Liver (tissue), 9 donors: ENCODE measurements around the gene CACNA1D. TPM values are rescaled to one million over a fixed set of nuclear protein-coding genes. Genes with fewer than 3 reads are reported as not detected.

Experiments used
- DNase-seq: peaks from one replicate; pipeline ENCODE4 v3.0.0-alpha.2; 2017; ENCODE audit warnings: low spot score
- H3K27ac ChIP-seq, 2 donors: one replicate each; pipeline ENCODE4 v1.7.0; 2013; ENCODE audit warnings: inconsistent platforms in 2 of 2, low read length in 2 of 2, control low read depth in 1 of 2, low read depth in 1 of 2, mild to moderate bottlenecking in 1 of 2
- H3K27me3 ChIP-seq, 4 donors: one replicate each; pipeline versions ENCODE4 v1.6.1 to v1.7.0; 2013; ENCODE audit warnings: low read length in 3 of 4, inconsistent platforms in 1 of 4, mild to moderate bottlenecking in 1 of 4, moderate library complexity in 1 of 4; ENCODE audit not compliant: control insufficient read depth in 4 of 4, insufficient read depth in 4 of 4
- H3K36me3 ChIP-seq, 4 donors: one replicate each; pipeline versions ENCODE4 v1.6.1 to v1.7.0; 2013; ENCODE audit warnings: low read length in 3 of 4, mild to moderate bottlenecking in 3 of 4, low read depth in 1 of 4, moderate library complexity in 1 of 4; ENCODE audit not compliant: control insufficient read depth in 4 of 4, insufficient read depth in 3 of 4
- H3K4me1 ChIP-seq, 4 donors: one replicate each; pipeline versions ENCODE4 v1.6.1 to v1.7.0; 2013; ENCODE audit warnings: low read length in 3 of 4, mild to moderate bottlenecking in 3 of 4, moderate library complexity in 1 of 4; ENCODE audit not compliant: control insufficient read depth in 4 of 4, insufficient read depth in 4 of 4
- H3K4me3 ChIP-seq, 3 donors: one replicate each; pipeline versions ENCODE4 v1.6.1 to v1.7.0; 2013; ENCODE audit warnings: low read length in 3 of 3, control low read depth in 1 of 3, low read depth in 1 of 3, mild to moderate bottlenecking in 1 of 3
- H3K9ac ChIP-seq, 2 donors: one replicate each; pipeline ENCODE4 v1.7.0; 2013; ENCODE audit warnings: low read length in 2 of 2, mild to moderate bottlenecking in 2 of 2, moderate library complexity in 2 of 2, control low read depth in 1 of 2, low read depth in 1 of 2
- H3K9me3 ChIP-seq, 4 donors: one replicate each; pipeline versions ENCODE4 v1.6.1 to v1.7.0; 2013; ENCODE audit warnings: low read length in 3 of 4; ENCODE audit not compliant: control insufficient read depth in 4 of 4
- EGR1 ChIP-seq, 2 donors: IDR thresholded peaks; 2 replicates each; pipeline ENCODE4 v1.6.1; 2016 to 2018; ENCODE audit warnings: antibody characterized with exemption in 2 of 2, low read depth in 2 of 2
- FOXA1 ChIP-seq: IDR thresholded peaks from 2 replicates; pipeline ENCODE4 v1.6.1; 2016; ENCODE audit warnings: antibody characterized with exemption
- FOXA2 ChIP-seq: IDR thresholded peaks from 2 replicates; pipeline ENCODE4 v1.6.1; 2016; ENCODE audit warnings: antibody characterized with exemption
- GABPA ChIP-seq, 2 donors: IDR thresholded peaks in 1 of 2; conservative IDR thresholded peaks in 1 of 2; 2 replicates each; pipeline ENCODE4 v1.6.1; 2016; ENCODE audit warnings: antibody characterized with exemption in 2 of 2, mild to moderate bottlenecking in 1 of 2, moderate library complexity in 1 of 2
- HNF4A ChIP-seq, 2 donors: conservative IDR thresholded peaks; 2 replicates each; pipeline ENCODE4 v1.6.1; 2016; ENCODE audit warnings: antibody characterized with exemption in 2 of 2, mild to moderate bottlenecking in 2 of 2
- HNF4G ChIP-seq: IDR thresholded peaks from 2 replicates; pipeline ENCODE4 v1.6.1; 2016; ENCODE audit warnings: antibody characterized with exemption
- JUND ChIP-seq, 2 donors: IDR thresholded peaks; 2 replicates each; pipeline ENCODE4 v1.6.1; 2016; ENCODE audit warnings: antibody characterized with exemption in 2 of 2
- NR2F2 ChIP-seq: IDR thresholded peaks from 2 replicates; pipeline ENCODE4 v1.6.1; 2016; ENCODE audit warnings: antibody characterized with exemption
- RAD21 ChIP-seq, 2 donors: IDR thresholded peaks; 2 replicates each; pipeline ENCODE4 v1.6.1; 2016; ENCODE audit warnings: antibody characterized with exemption in 2 of 2, mild to moderate bottlenecking in 2 of 2
- REST ChIP-seq: IDR thresholded peaks from 2 replicates; pipeline ENCODE4 v1.6.1; 2016; ENCODE audit warnings: antibody characterized with exemption, mild to moderate bottlenecking
- RXRA ChIP-seq, 2 donors: IDR thresholded peaks; 2 replicates each; pipeline ENCODE4 v1.6.1; 2017 to 2018; ENCODE audit warnings: antibody characterized with exemption in 2 of 2, mild to moderate bottlenecking in 1 of 2
- SP1 ChIP-seq: IDR thresholded peaks from 2 replicates; pipeline ENCODE4 v1.6.1; 2018; ENCODE audit warnings: antibody characterized with exemption, mild to moderate bottlenecking
- TAF1 ChIP-seq: conservative IDR thresholded peaks from 2 replicates; pipeline ENCODE4 v1.6.1; 2016; ENCODE audit warnings: antibody characterized with exemption, mild to moderate bottlenecking
- YY1 ChIP-seq: IDR thresholded peaks from 2 replicates; pipeline ENCODE4 v1.6.1; 2016; ENCODE audit warnings: antibody characterized with exemption, mild to moderate bottlenecking
- polyA plus RNA-seq, 2 donors: library from polyadenylated mRNA; stranded (reverse) in 1 of 2; unstranded in 1 of 2; fragments of 200-250 nt in 1 of 2; fragments of >200 nt in 1 of 2; fragmentation: Nextera tagmentation in 1 of 2; extraction: Ambion mirVana in 1 of 2; gene quantifications; one replicate each; pipeline versions ENCODE4 v1.2.1 to v1.2.3, GENCODE V29; 2013 to 2015
- total RNA-seq, 2 donors: library from RNA; depleted of rRNA; stranded (reverse); fragments of >200 nt; gene quantifications; one replicate each; pipeline ENCODE4 v1.2.3, GENCODE V29; 2014
- TF ChIP-seq, protein P1 (sequence below): fragments of 150-350 bp; IDR thresholded peaks from 2 replicates; pipeline ENCODE4 v1.5.1; 2017; ENCODE audit warnings: improper control_type of control experiment, low read depth, low read length; ENCODE audit not compliant: missing input control
- TF ChIP-seq, protein P2 (sequence below): IDR thresholded peaks from 2 replicates; pipeline ENCODE4 v1.6.1; 2016; ENCODE audit warnings: antibody characterized with exemption
- TF ChIP-seq, protein P3 (sequence below): IDR thresholded peaks from 2 replicates; pipeline ENCODE4 v1.6.1; 2016; ENCODE audit warnings: antibody characterized with exemption
- TF ChIP-seq, protein P4 (sequence below): IDR thresholded peaks from 2 replicates; pipeline ENCODE4 v1.6.1; 2016; ENCODE audit warnings: antibody characterized with exemption
- donor health status: healthy.
- donor health status: healthy.
- donor health status: healthy.
- donor health status: healthy.
- donor health status: healthy.

Gene CACNA1D
- total and polyA plus RNA-seq, 4 donors: 1.8 to 18.9 (median 3.4) TPM

DNA sequence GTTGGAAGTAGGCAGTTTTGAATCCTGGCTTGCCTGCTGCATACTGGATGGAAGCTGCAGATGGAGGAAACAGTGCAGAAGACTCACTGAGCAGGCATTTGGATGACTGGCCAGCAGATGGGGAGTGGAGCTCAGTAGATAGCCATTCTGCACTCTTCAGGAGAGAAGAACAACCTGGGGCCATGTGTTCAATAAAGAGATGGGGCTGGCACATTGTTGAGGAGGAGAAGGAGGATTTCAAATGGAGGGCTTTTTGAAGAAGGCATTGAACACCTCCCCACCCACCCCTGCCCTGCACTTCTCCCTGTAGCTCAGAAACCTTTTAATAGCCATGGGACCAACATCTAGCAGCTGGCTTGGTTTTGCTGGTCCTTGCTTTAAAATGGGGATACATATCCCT, 109.8 kb downstream of the CACNA1D start:
- H3K4me3 ChIP-seq: no peak overlapping the region
- H3K27me3 ChIP-seq: no peaks in the 10 kb centered on the region
- H3K9ac ChIP-seq: no peak overlapping the region
- H3K9me3 ChIP-seq: no peaks in the 10 kb centered on the region
- H3K36me3 ChIP-seq: no peaks in the 10 kb centered on the region
- no peaks in the 10 kb centered on the region for H3K4me1 ChIP-seq
- no peak overlapping the region for H3K27ac ChIP-seq
- TF ChIP-seq REST (no peak), HNF4A (conservative IDR thresholded peaks at IDR 0.05) (no peak), YY1 (no peak), NR2F2 (no peak), GABPA (IDR thresholded peaks at IDR 0.05 in 1 of 2, conservative IDR thresholded peaks at IDR 0.05 in 1 of 2) (no peak), JUND (IDR thresholded peaks at IDR 0.05) (no peak), TAF1 (no peak), FOXA2 (no peak), EGR1 (IDR thresholded peaks at IDR 0.05; ENCODE audit: low read depth in 2 of 2) (no peak), RAD21 (IDR thresholded peaks at IDR 0.05) (no peak), SP1 (no peak), HNF4G (no peak), FOXA1 (no peak), RXRA (IDR thresholded peaks at IDR 0.05) (no peak)
- TF ChIP-seq, protein P1, sequence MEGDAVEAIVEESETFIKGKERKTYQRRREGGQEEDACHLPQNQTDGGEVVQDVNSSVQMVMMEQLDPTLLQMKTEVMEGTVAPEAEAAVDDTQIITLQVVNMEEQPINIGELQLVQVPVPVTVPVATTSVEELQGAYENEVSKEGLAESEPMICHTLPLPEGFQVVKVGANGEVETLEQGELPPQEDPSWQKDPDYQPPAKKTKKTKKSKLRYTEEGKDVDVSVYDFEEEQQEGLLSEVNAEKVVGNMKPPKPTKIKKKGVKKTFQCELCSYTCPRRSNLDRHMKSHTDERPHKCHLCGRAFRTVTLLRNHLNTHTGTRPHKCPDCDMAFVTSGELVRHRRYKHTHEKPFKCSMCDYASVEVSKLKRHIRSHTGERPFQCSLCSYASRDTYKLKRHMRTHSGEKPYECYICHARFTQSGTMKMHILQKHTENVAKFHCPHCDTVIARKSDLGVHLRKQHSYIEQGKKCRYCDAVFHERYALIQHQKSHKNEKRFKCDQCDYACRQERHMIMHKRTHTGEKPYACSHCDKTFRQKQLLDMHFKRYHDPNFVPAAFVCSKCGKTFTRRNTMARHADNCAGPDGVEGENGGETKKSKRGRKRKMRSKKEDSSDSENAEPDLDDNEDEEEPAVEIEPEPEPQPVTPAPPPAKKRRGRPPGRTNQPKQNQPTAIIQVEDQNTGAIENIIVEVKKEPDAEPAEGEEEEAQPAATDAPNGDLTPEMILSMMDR: no peak
- TF ChIP-seq, protein P2, sequence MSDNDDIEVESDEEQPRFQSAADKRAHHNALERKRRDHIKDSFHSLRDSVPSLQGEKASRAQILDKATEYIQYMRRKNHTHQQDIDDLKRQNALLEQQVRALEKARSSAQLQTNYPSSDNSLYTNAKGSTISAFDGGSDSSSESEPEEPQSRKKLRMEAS: no peak
- TF ChIP-seq, protein P3, sequence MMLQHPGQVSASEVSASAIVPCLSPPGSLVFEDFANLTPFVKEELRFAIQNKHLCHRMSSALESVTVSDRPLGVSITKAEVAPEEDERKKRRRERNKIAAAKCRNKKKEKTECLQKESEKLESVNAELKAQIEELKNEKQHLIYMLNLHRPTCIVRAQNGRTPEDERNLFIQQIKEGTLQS: no peak
- TF ChIP-seq, protein P4, sequence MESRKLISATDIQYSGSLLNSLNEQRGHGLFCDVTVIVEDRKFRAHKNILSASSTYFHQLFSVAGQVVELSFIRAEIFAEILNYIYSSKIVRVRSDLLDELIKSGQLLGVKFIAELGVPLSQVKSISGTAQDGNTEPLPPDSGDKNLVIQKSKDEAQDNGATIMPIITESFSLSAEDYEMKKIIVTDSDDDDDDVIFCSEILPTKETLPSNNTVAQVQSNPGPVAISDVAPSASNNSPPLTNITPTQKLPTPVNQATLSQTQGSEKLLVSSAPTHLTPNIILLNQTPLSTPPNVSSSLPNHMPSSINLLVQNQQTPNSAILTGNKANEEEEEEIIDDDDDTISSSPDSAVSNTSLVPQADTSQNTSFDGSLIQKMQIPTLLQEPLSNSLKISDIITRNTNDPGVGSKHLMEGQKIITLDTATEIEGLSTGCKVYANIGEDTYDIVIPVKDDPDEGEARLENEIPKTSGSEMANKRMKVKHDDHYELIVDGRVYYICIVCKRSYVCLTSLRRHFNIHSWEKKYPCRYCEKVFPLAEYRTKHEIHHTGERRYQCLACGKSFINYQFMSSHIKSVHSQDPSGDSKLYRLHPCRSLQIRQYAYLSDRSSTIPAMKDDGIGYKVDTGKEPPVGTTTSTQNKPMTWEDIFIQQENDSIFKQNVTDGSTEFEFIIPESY: no peak
- no peak for DNase-seq
